B cell (primary cell): Measurements from ENCODE around the gene TNFAIP8L1. TPM values are rescaled to one million over a fixed set of nuclear protein-coding genes. Genes with fewer than 3 reads are reported as not detected.
"Not testable (repeated sequence)": the region's sequence is repeated elsewhere in the genome, so short reads cannot be mapped to it uniquely, and the experiment has no call there.

Source experiments
- ATAC-seq: fragments of 200-7000 bp; cut with Tn5 transposase; one replicate; pipeline ENCODE4 v1.10.0; 2021; ENCODE audit warnings: low read depth, mild to moderate bottlenecking, moderate number of reproducible peaks, moderate library complexity
- CTCF ChIA-PET: fragments of 350-600 bp; sonication (Branson Sonifier 250); formaldehyde crosslinking; loops from one replicate; lab custom pipeline; 2021; ENCODE audit warnings: antibody characterized with exemption, inconsistent platforms; lab: Charles Lee
- POLR2A ChIA-PET: fragments of 350-600 bp; sonication (Branson Sonifier 250); formaldehyde crosslinking; loops from one replicate; lab custom pipeline; 2021; ENCODE audit warnings: antibody characterized with exemption; lab: Charles Lee
- DNase-seq: peaks from one replicate; pipeline ENCODE4 v3.0.0; 2013
- H2AFZ ChIP-seq: 2 replicates; pipeline ENCODE4 v1.6.1; 2012; ENCODE audit warnings: mild to moderate bottlenecking, low read depth, low read length; ENCODE audit not compliant: insufficient read depth, poor library complexity, severe bottlenecking
- H3K27ac ChIP-seq, 2 donors: 1 replicate in 1 of 2; 2 replicates in 1 of 2; pipeline ENCODE4 v1.5.1; 2012 to 2013; ENCODE audit warnings: low read length in 2 of 2, mild to moderate bottlenecking in 2 of 2, moderate library complexity in 1 of 2
- H3K27me3 ChIP-seq, 4 experiments: fragments of 200-600 bp in 1 of 4; sonication (generic) in 1 of 4; replicated peaks in 1 of 4; 1 replicate in 2 of 4; 2 replicates in 2 of 4; pipeline versions ENCODE4 v1.6.1 to v1.7.0; 2013 to 2016; ENCODE audit warnings: low read length in 3 of 4, mild to moderate bottlenecking in 2 of 4, mixed read lengths in 1 of 4, moderate library complexity in 1 of 4; ENCODE audit not compliant: insufficient read depth in 4 of 4, control insufficient read depth in 3 of 4; ENCODE audit errors: control extremely low read depth in 1 of 4
- H3K36me3 ChIP-seq, 2 experiments: replicated peaks in 1 of 2; 1 replicate in 1 of 2; 2 replicates in 1 of 2; pipeline versions ENCODE4 v1.6.1 to v1.7.1; 2013; ENCODE audit warnings: low read length in 1 of 2; ENCODE audit not compliant: insufficient read depth in 2 of 2, control insufficient read depth in 1 of 2; ENCODE audit errors: control extremely low read depth in 1 of 2, extremely low read depth in 1 of 2
- H3K4me1 ChIP-seq, 2 donors: fragments of 200-600 bp in 1 of 2; sonication (generic) in 1 of 2; 1 replicate in 1 of 2; 2 replicates in 1 of 2; pipeline versions ENCODE4 v1.5.1 to v1.6.1; 2013 to 2017; ENCODE audit warnings: low read length in 2 of 2; ENCODE audit not compliant: control insufficient read depth in 2 of 2, insufficient read depth in 2 of 2
- H3K4me2 ChIP-seq: replicated peaks from 2 replicates; pipeline ENCODE3; 2012; ENCODE audit warnings: mild to moderate bottlenecking, low read depth, low read length; ENCODE audit not compliant: poor library complexity, severe bottlenecking
- H3K4me3 ChIP-seq, 5 experiments: fragments of 200-600 bp in 1 of 5; sonication (generic) in 1 of 5; 1 replicate in 3 of 5; 2 replicates in 2 of 5; pipeline versions ENCODE4 v1.5.1 to v1.7.0; 2011 to 2016; ENCODE audit warnings: low read length in 4 of 5, mild to moderate bottlenecking in 4 of 5, low read depth in 2 of 5, control low read depth in 1 of 5, moderate library complexity in 1 of 5; ENCODE audit not compliant: insufficient read depth in 1 of 5; ENCODE audit errors: control extremely low read depth in 1 of 5, extremely low read depth in 1 of 5
- H3K79me2 ChIP-seq: fragments of 200-600 bp; sonication (generic); one replicate; pipeline ENCODE4 v1.6.0; 2016; ENCODE audit warnings: low read length; ENCODE audit not compliant: control insufficient read depth, insufficient read depth
- H3K9ac ChIP-seq: fragments of 200-600 bp; sonication (generic); 2 replicates; pipeline ENCODE4 v1.6.1; 2017; ENCODE audit warnings: mild to moderate bottlenecking, low read length, moderate library complexity
- H3K9me3 ChIP-seq, 3 donors: one replicate each; pipeline versions ENCODE4 v1.6.1 to v1.7.1; 2013; ENCODE audit warnings: low read length in 2 of 3; ENCODE audit not compliant: control insufficient read depth in 2 of 3, insufficient read depth in 1 of 3; ENCODE audit errors: control extremely low read depth in 1 of 3
- H4K20me1 ChIP-seq: 2 replicates; pipeline ENCODE4 v1.6.0; 2012; ENCODE audit warnings: mild to moderate bottlenecking, low read length; ENCODE audit not compliant: insufficient read depth, control insufficient read depth, poor library complexity, severe bottlenecking
- H3K27ac Mint-ChIP-seq: one replicate; pipeline ENCODE4 v1.8.0; 2021; ENCODE audit warnings: mixed read lengths
- H3K27me3 Mint-ChIP-seq: one replicate; pipeline ENCODE4 v1.8.0; 2021; ENCODE audit warnings: mixed read lengths
- H3K4me1 Mint-ChIP-seq: one replicate; pipeline ENCODE4 v1.8.0; 2021; ENCODE audit warnings: mixed read lengths
- H3K4me3 Mint-ChIP-seq: one replicate; pipeline ENCODE4 v1.8.0; 2021; ENCODE audit warnings: mixed read lengths
- H3K9me3 Mint-ChIP-seq: one replicate; pipeline ENCODE4 v1.8.0; 2022; ENCODE audit warnings: mixed read lengths; ENCODE audit not compliant: insufficient read depth
- EZH2 ChIP-seq: IDR thresholded peaks from 2 replicates; pipeline ENCODE4 v1.6.1; 2012; ENCODE audit warnings: borderline replicate concordance, low read depth, mild to moderate bottlenecking, moderate library complexity, low read length; ENCODE audit not compliant: insufficient read depth, poor library complexity, severe bottlenecking
- WGBS: methylation state at CpG from one replicate; pipeline ENCODE4 v1.1.5; 2013; ENCODE audit warnings: missing lambda C conversion rate; ENCODE audit not compliant: insufficient coverage; 5-methylcytosine and 5-hydroxymethylcytosine counted together
- intact Hi-C: fragments of 100-400 bp; cut with micrococcal nuclease; formaldehyde crosslinking; loops from one replicate; pipeline ENCODE4 v1.10.0; 2022
- polyA plus RNA-seq: library from polyadenylated mRNA; depleted of rRNA; stranded (reverse); fragments of >200 nt; gene quantifications from 2 replicates; pipeline ENCODE4 v1.2.3, GENCODE V29; 2012
- total RNA-seq, 2 donors: library from RNA; stranded (reverse); fragments of 120-200 nt in 1 of 2; gene quantifications; 1 replicate in 1 of 2; 2 replicates in 1 of 2; pipeline versions ENCODE4 v1.2.3 to v1.2.4, GENCODE V29; 2013 to 2022
- TF ChIP-seq, protein P1 (sequence below): fragments of 200-600 bp; IDR thresholded peaks from one replicate; pipeline ENCODE4 v1.8.0; 2022; ENCODE audit warnings: antibody characterized with exemption, mild to moderate bottlenecking

Gene TNFAIP8L1
- total and polyA plus RNA-seq, 2 donors (not counting 1 experiment from before 2014, with no cell fraction given): 9.1 to 20.9 TPM

- DNase-seq, intact Hi-C loops, ATAC-seq, H3K4me3 ChIP-seq, H3K9me3 Mint-ChIP-seq, H3K79me2 ChIP-seq, H3K27ac ChIP-seq, H3K36me3 ChIP-seq, H3K4me2 ChIP-seq, POLR2A ChIA-PET, H3K9ac ChIP-seq, H3K4me3 Mint-ChIP-seq, H2AFZ ChIP-seq, H3K27ac Mint-ChIP-seq, H4K20me1 ChIP-seq: not testable (repeated sequence)
- Mint-ChIP-seq H3K4me1 (peaks cover 12% of the 10 kb centered on the region), H3K27me3 (peaks cover 42% of the 10 kb centered on the region)
- WGBS: 100% methylated on average over 1 of the region's 9 CpGs
- CTCF ChIA-PET: interaction anchor here (0.6 to 1.3 kb wide), 2 partner anchors 39 to 1343 kb away, joined by 3 to 5 read pairs; no protein-coding TSS in a partner anchor
- peaks cover 0 to 23% (median 0%) of the 10 kb centered on the region in 3 donors for H3K9me3 ChIP-seq
- H3K4me1 ChIP-seq: peaks cover 15% of the 10 kb centered on the region in 2 donors
- peaks cover 0 to 47% (median 23%) of the 10 kb centered on the region in 4 experiments for H3K27me3 ChIP-seq
Observed at GRCh38 chr19:4595158-4595557, 44.2 kb upstream of the TNFAIP8L1 start.

DNA sequence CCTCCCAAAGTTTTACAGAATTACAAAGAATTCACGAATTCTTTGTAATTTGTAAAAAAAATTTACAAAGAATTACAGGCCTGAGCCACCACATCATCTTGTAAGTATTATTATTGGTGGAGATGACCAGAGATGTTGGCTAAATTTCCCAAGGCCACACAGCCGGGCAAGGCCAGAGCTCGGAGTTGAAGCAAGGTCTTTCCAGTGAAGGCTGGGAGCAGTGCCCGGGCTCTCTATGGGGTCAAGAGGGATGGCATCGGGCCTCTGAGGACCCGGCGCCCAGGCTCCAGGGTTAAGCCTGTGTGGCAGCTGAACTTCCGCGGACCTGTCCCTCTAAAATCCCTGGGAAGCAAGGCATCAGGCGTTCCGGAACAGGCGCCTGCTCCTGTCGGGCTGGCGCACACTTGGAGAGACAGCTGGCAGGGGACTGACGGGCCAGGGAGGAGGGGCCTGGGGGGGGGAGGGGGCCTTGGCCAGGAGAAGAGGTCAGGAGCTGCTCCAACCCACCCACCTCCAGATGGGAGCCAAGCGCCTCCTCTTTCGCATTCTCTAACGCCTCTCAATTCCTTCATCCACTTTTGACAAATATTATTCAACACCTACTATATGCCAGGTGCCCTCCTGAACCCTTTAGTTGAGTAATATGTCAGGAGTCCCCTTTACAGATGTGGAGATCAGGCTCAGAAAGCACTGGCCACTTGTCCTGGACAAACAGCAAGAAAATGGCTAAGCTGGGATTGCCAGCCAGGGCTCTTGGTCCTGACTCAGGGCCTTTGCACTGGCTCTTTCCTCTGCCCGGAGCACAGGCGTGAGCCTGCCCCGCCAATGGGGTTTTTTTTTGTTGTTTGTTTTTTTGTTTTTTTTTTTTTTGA lies 43.0 kb upstream of the TNFAIP8L1 start:
- intact Hi-C loops: no loop called here
- H3K4me1 Mint-ChIP-seq: peaks cover 12% of the 10 kb centered on the region
- H3K27me3 Mint-ChIP-seq: peaks cover 38% of the 10 kb centered on the region
- H3K27me3 ChIP-seq: peaks cover 0 to 39% (median 21%) of the 10 kb centered on the region in 4 experiments
- no peak overlapping the region for H3K27ac ChIP-seq
- no peak for DNase-seq
- no peaks in the 10 kb centered on the region for H4K20me1 ChIP-seq
- H3K79me2 ChIP-seq: no peaks in the 10 kb centered on the region
- no peaks in the 10 kb centered on the region for H3K9me3 Mint-ChIP-seq
- CTCF ChIA-PET: no interaction called here
- no peak overlapping the region for H3K9ac ChIP-seq
- WGBS: 61% methylated on average over 13 of the region's 21 CpGs
- H3K4me3 ChIP-seq: no peak overlapping the region
- H2AFZ ChIP-seq: no peak overlapping the region
- no peak for ATAC-seq
- H3K36me3 ChIP-seq: no peaks in the 10 kb centered on the region
- H3K4me3 Mint-ChIP-seq: no peak overlapping the region
- no peak overlapping the region for H3K27ac Mint-ChIP-seq
- H3K4me1 ChIP-seq: peaks cover 15% of the 10 kb centered on the region in 2 donors
- no peak overlapping the region for H3K4me2 ChIP-seq
- peaks cover 0 to 19% (median 0%) of the 10 kb centered on the region in 3 donors for H3K9me3 ChIP-seq
- no peak for TF ChIP-seq EZH2
- TF ChIP-seq, protein P1, sequence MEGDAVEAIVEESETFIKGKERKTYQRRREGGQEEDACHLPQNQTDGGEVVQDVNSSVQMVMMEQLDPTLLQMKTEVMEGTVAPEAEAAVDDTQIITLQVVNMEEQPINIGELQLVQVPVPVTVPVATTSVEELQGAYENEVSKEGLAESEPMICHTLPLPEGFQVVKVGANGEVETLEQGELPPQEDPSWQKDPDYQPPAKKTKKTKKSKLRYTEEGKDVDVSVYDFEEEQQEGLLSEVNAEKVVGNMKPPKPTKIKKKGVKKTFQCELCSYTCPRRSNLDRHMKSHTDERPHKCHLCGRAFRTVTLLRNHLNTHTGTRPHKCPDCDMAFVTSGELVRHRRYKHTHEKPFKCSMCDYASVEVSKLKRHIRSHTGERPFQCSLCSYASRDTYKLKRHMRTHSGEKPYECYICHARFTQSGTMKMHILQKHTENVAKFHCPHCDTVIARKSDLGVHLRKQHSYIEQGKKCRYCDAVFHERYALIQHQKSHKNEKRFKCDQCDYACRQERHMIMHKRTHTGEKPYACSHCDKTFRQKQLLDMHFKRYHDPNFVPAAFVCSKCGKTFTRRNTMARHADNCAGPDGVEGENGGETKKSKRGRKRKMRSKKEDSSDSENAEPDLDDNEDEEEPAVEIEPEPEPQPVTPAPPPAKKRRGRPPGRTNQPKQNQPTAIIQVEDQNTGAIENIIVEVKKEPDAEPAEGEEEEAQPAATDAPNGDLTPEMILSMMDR: no peak
- POLR2A ChIA-PET: interaction anchor here (0.6 kb wide), 1 partner anchor 638 kb away, joined by 3 read pairs; no protein-coding TSS in a partner anchor
